Lung (tissue), 12 donors: ENCODE results near the gene TMEM108. TPM values are rescaled to one million over a fixed set of nuclear protein-coding genes. Genes with fewer than 3 reads are reported as not detected.
A peak's percentile ranks its signal among the peaks of the same experiment; 100 is the strongest.

ENCODE experiments used
- ATAC-seq: fragments of 200-7000 bp; cut with Tn5 transposase; one replicate; pipeline ENCODE4 v1.9.1; 2020; ENCODE audit warnings: moderate number of reproducible peaks; ENCODE audit not compliant: insufficient read depth, low FRiP score
- DNase-seq, 3 donors: peaks; one replicate each; pipeline ENCODE4 v3.0.0-alpha.2; 2013 to 2017
- H3K27ac ChIP-seq, 2 donors: one replicate each; pipeline ENCODE4 v1.5.1; 2013; ENCODE audit warnings: mild to moderate bottlenecking in 2 of 2, moderate library complexity in 2 of 2, control low read depth in 1 of 2, inconsistent platforms in 1 of 2, low read depth in 1 of 2, low read length in 1 of 2
- H3K27me3 ChIP-seq, 3 donors: one replicate each; pipeline ENCODE4 v1.5.1; 2013; ENCODE audit warnings: low read length in 2 of 3; ENCODE audit not compliant: control insufficient read depth in 3 of 3, insufficient read depth in 3 of 3
- H3K36me3 ChIP-seq, 4 donors: one replicate each; pipeline ENCODE4 v1.5.1; 2013; ENCODE audit warnings: low read length in 4 of 4, mild to moderate bottlenecking in 1 of 4, moderate library complexity in 1 of 4; ENCODE audit not compliant: control insufficient read depth in 4 of 4, insufficient read depth in 4 of 4
- H3K4me1 ChIP-seq, 5 donors: one replicate each; pipeline ENCODE4 v1.5.1; 2013; ENCODE audit warnings: low read length in 5 of 5, mild to moderate bottlenecking in 2 of 5, moderate library complexity in 1 of 5; ENCODE audit not compliant: control insufficient read depth in 5 of 5, insufficient read depth in 5 of 5
- H3K4me3 ChIP-seq: one replicate; pipeline ENCODE4 v1.5.1; 2013; ENCODE audit warnings: mild to moderate bottlenecking, control low read depth, moderate library complexity
- H3K9ac ChIP-seq, 2 donors: one replicate each; pipeline ENCODE4 v1.5.1; 2013; ENCODE audit warnings: low read length in 2 of 2, control low read depth in 1 of 2; ENCODE audit not compliant: insufficient read depth in 1 of 2
- H3K9me3 ChIP-seq, 4 donors: one replicate each; pipeline ENCODE4 v1.5.1; 2013; ENCODE audit warnings: low read length in 3 of 4, mild to moderate bottlenecking in 1 of 4, moderate library complexity in 1 of 4; ENCODE audit not compliant: control insufficient read depth in 4 of 4, insufficient read depth in 3 of 4
- WGBS, 2 donors: extraction: QIAGEN DNeasy Blood & Tissue Kit; methylation state at CpG; one replicate each; pipeline ENCODE4 v1.1.7; 2013; 5-methylcytosine and 5-hydroxymethylcytosine counted together
- polyA plus RNA-seq, 2 donors: library from polyadenylated mRNA; stranded (reverse); fragments of 200-250 nt; gene quantifications; one replicate each; pipeline ENCODE4 v1.2.1, GENCODE V29; 2013
- total RNA-seq, 2 donors: library from RNA; depleted of rRNA in 1 of 2; stranded (reverse); fragments of >200 nt in 1 of 2; gene quantifications; one replicate each; pipeline ENCODE4 v1.2.1, GENCODE V29; 2014 to 2021
- TF ChIP-seq, protein P1 (sequence below): IDR thresholded peaks from 2 replicates; pipeline ENCODE4 v1.5.1; 2012; ENCODE audit warnings: mild to moderate bottlenecking; ENCODE audit errors: control extremely low read depth, extremely low read depth
- donor health status: control.
- donor health status: control.
- donor health status: Bipolar disorder and iron deficiency.
- donor health status: healthy.
- donor health status: DM: yes; HTN: yes; CAD: no.

The TMEM108 gene
- total and polyA plus RNA-seq, 4 donors = 3.0 to 16.9 (median 7.6) TPM

DNA sequence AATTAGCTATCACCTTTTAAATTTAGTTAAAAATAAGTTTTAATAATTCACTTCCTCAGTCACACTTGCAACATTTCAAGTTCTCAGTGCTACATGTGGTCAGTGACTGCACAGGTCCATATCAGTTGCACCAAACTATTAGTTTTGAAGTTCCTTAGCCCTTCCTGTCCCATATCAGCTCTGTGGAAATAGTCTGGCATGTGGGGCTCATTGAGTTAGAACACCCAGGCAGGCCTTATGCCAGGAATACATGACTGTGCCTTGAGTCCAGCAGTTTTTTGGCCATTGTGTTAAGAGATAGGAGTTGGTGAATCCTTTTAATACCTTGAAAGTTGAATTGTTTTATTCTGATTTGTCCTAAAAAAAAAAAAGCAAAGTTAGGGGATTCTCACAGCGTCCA, 207.9 kb downstream of the TMEM108 start:
- Histone ChIP-seq H3K36me3 (peaks cover 0 to 2% (median 0%) of the 10 kb centered on the region in 4 donors), H3K4me3 (no peak overlapping the region), H3K27me3 (no peaks in the 10 kb centered on the region), H3K4me1 (peaks cover 0 to 5% (median 4%) of the 10 kb centered on the region in 5 donors), H3K27ac (no peak overlapping the region), H3K9ac (no peak overlapping the region), H3K9me3 (no peaks in the 10 kb centered on the region)
- ATAC-seq (no peak), DNase-seq (peak in 1 of 3 donors; percentile 30)
- TF ChIP-seq, protein P1, sequence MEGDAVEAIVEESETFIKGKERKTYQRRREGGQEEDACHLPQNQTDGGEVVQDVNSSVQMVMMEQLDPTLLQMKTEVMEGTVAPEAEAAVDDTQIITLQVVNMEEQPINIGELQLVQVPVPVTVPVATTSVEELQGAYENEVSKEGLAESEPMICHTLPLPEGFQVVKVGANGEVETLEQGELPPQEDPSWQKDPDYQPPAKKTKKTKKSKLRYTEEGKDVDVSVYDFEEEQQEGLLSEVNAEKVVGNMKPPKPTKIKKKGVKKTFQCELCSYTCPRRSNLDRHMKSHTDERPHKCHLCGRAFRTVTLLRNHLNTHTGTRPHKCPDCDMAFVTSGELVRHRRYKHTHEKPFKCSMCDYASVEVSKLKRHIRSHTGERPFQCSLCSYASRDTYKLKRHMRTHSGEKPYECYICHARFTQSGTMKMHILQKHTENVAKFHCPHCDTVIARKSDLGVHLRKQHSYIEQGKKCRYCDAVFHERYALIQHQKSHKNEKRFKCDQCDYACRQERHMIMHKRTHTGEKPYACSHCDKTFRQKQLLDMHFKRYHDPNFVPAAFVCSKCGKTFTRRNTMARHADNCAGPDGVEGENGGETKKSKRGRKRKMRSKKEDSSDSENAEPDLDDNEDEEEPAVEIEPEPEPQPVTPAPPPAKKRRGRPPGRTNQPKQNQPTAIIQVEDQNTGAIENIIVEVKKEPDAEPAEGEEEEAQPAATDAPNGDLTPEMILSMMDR = no peak
- 98 to 100% methylated on average over 1 of the region's 1 CpG for WGBS, 2 donors

DNA sequence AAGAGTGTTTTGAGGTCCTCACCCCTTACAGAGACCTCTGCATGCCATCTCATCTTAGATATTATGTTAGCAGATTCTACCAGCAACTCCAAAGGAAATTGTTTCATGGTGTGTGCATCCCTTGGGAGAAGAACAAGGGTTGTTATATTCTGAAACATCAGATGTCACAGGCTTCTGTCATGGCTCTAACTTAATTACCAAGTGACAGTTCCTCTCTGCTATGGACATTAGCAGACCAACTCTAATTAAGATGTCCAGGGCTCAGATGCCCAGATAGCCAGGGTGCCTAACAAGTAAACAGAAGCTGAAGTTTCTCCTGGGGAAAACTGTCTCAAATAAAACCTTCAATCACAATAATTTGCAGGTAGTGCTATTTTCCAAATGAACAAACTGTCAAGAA, 208.6 kb downstream of the TMEM108 start:
- H3K36me3 ChIP-seq = peaks cover 0 to 2% (median 0%) of the 10 kb centered on the region in 4 donors
- peaks cover 0 to 5% (median 4%) of the 10 kb centered on the region in 5 donors for H3K4me1 ChIP-seq
- DNase-seq (no peak), ATAC-seq (no peak)
- TF ChIP-seq, protein P1 = no peak
- H3K9me3 ChIP-seq = no peaks in the 10 kb centered on the region
- H3K27ac ChIP-seq = no peak overlapping the region
- H3K27me3 ChIP-seq = no peaks in the 10 kb centered on the region
- H3K4me3 ChIP-seq = no peak overlapping the region
- no peak overlapping the region for H3K9ac ChIP-seq

DNA sequence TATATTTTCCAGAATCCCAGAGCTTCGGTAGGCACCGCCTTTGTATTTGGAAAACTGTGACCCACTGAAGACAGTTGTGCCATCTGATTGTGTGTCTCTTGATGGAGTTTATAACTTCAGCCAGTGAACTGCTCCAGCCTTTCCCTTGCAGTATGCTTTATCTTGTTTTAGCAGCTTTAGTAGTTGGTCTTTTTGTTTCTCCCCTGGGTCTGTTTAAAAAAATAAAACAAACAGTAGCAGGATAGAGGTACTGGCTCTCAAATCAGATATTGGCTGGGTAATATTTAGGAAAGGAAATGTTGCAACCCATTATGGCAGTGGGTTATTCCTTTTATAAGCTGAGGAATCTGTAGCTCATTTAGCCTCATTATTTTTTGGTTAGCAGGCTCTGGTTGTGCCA, 210.2 kb downstream of the TMEM108 start:
- Histone ChIP-seq H3K36me3 (peaks cover 0 to 2% (median 0%) of the 10 kb centered on the region in 4 donors), H3K9me3 (no peaks in the 10 kb centered on the region), H3K27me3 (no peaks in the 10 kb centered on the region), H3K4me1 (peaks cover 0 to 5% (median 3%) of the 10 kb centered on the region in 5 donors), H3K4me3 (no peak overlapping the region), H3K27ac (no peak overlapping the region), H3K9ac (no peak overlapping the region)
- TF ChIP-seq, protein P1 = no peak
- WGBS, 2 donors = 64 to 81% methylated on average over 2 of the region's 2 CpGs
- ATAC-seq (no peak), DNase-seq (no peak)

DNA sequence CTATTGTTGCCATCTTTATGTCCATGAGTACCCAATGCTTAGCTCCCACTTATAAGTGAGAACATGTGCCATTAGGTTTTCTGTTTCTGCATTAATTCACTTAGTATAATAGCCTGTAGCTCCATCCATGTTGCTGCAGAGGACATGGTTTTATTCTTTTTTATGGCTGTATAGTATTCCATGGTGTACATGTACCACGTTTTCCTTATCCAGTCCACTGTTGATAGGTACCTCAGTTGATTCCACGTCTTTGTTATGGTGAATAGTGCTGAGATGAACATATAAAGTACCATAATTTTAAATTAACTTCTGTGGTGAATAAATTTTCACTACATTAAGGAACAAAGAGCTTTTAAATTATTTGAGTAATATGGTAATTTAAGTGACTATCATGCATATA, 211.3 kb downstream of the TMEM108 start:
- Histone ChIP-seq H3K9me3 (no peaks in the 10 kb centered on the region), H3K4me1 (peaks cover 0 to 5% (median 3%) of the 10 kb centered on the region in 5 donors), H3K9ac (no peak overlapping the region), H3K4me3 (no peak overlapping the region), H3K27ac (no peak overlapping the region), H3K36me3 (peaks cover 0 to 2% (median 0%) of the 10 kb centered on the region in 4 donors), H3K27me3 (no peaks in the 10 kb centered on the region)
- ATAC-seq (no peak), DNase-seq (no peak)
- WGBS, 2 donors = 80 to 85% methylated on average over 2 of the region's 2 CpGs
- TF ChIP-seq, protein P1 = no peak
